HFFc6 (cell line): ENCODE measurements around the gene SF3B3. TPM values are rescaled to one million over a fixed set of nuclear protein-coding genes. Genes with fewer than 3 reads are reported as not detected.
"Not testable (repeated sequence)": the region's sequence is repeated elsewhere in the genome, so short reads cannot be mapped to it uniquely, and the experiment has no call there.

Experiments
- DNase-seq: peaks from one replicate; pipeline ENCODE4 v3.0.0-alpha.2; 2018
- H3K27ac Mint-ChIP-seq: 2 replicates; pipeline ENCODE4 v1.8.0; 2020; ENCODE audit warnings: mild to moderate bottlenecking, mixed read lengths
- H3K27me3 Mint-ChIP-seq: 2 replicates; pipeline ENCODE4 v1.8.0; 2021; ENCODE audit warnings: mild to moderate bottlenecking, moderate library complexity, mixed read lengths; ENCODE audit not compliant: insufficient read depth
- H3K36me3 Mint-ChIP-seq: 2 replicates; pipeline ENCODE4 v1.8.0; 2021; ENCODE audit warnings: low read depth, mixed read lengths
- H3K4me1 Mint-ChIP-seq: 2 replicates; pipeline ENCODE4 v1.8.0; 2020; ENCODE audit warnings: low read depth, mixed read lengths
- H3K4me3 Mint-ChIP-seq: 2 replicates; pipeline ENCODE4 v1.8.0; 2020; ENCODE audit warnings: mild to moderate bottlenecking, moderate library complexity, mixed read lengths
- H3K9me3 Mint-ChIP-seq: 2 replicates; pipeline ENCODE4 v1.8.0; 2020; ENCODE audit warnings: mild to moderate bottlenecking, mixed read lengths
- CTCF ChIP-seq: fragments of 200-600 bp; sonication (generic); IDR thresholded peaks from 2 replicates; pipeline ENCODE4 v1.5.0; 2021; ENCODE audit warnings: antibody characterized with exemption, mild to moderate bottlenecking
- total RNA-seq, 6 experiments: library from RNA; stranded (reverse); fragmentation: NEBNext Ultra II Directional; extraction: Animal tissue kit (Norgen Biotek cat#: 25700); gene quantifications; 2 replicates in 1 of 6; 3 replicates in 5 of 6; pipeline ENCODE4 v1.2.3, GENCODE V29; 2021

The SF3B3 gene
- total RNA-seq, 6 experiments from 2014 or later: 289 to 358 (median 312) TPM

- peak overlapping the region; percentile 96 for H3K4me3 Mint-ChIP-seq
- peaks cover 8% of the 10 kb centered on the region for H3K27me3 Mint-ChIP-seq
- H3K9me3 Mint-ChIP-seq: no peaks in the 10 kb centered on the region
- no peak for TF ChIP-seq CTCF
- peaks cover 52% of the 10 kb centered on the region for H3K4me1 Mint-ChIP-seq
- peak overlapping the region; percentile 51 for H3K27ac Mint-ChIP-seq
- peaks cover 49% of the 10 kb centered on the region for H3K36me3 Mint-ChIP-seq
- no peak for DNase-seq
These were observed 2.8 kb downstream of the SF3B3 start for GRCh38 chr16:70526403-70526802.

GRCh38 chr16:70527315-70527996 is 3.8 kb downstream of the SF3B3 start:
- Mint-ChIP-seq H3K9me3 (no peaks in the 10 kb centered on the region), H3K27ac (peak overlapping the region; percentile 51), H3K4me1 (peaks cover 45% of the 10 kb centered on the region), H3K36me3 (peaks cover 45% of the 10 kb centered on the region), H3K27me3 (peaks cover 8% of the 10 kb centered on the region), H3K4me3 (peak overlapping the region; percentile 96)
- no peak for TF ChIP-seq CTCF
- DNase-seq: no peak

GRCh38 chr16:70529051-70529777 is 5.6 kb downstream of the SF3B3 start:
- Mint-ChIP-seq H3K27ac (peak overlapping the region; percentile 69), H3K9me3 (no peaks in the 10 kb centered on the region), H3K36me3 (peaks cover 55% of the 10 kb centered on the region), H3K27me3 (no peaks in the 10 kb centered on the region; the same call in 1 of the 2 replicates), H3K4me1 (peaks cover 42% of the 10 kb centered on the region), H3K4me3 (peak overlapping the region; percentile 43)
- peak; percentile 83 for TF ChIP-seq CTCF
- peak; percentile 70 for DNase-seq

GRCh38 chr16:70529954-70530353 is 6.3 kb downstream of the SF3B3 start:
- H3K27me3 Mint-ChIP-seq, DNase-seq, H3K4me3 Mint-ChIP-seq, H3K27ac Mint-ChIP-seq, H3K9me3 Mint-ChIP-seq: not testable (repeated sequence)
- Mint-ChIP-seq H3K4me1 (peaks cover 42% of the 10 kb centered on the region), H3K36me3 (peaks cover 54% of the 10 kb centered on the region)

GRCh38 chr16:70534971-70535370 is 11.4 kb downstream of the SF3B3 start:
- peaks cover 51% of the 10 kb centered on the region for H3K36me3 Mint-ChIP-seq
- H3K4me1 Mint-ChIP-seq: no peaks in the 10 kb centered on the region
- no peaks in the 10 kb centered on the region for H3K9me3 Mint-ChIP-seq
- H3K27ac Mint-ChIP-seq: peak overlapping the region; percentile 29; the same call in 1 of the 2 replicates
- no peak overlapping the region for H3K4me3 Mint-ChIP-seq
- no peak for DNase-seq
- H3K27me3 Mint-ChIP-seq: no peaks in the 10 kb centered on the region
- TF ChIP-seq CTCF: no peak

GRCh38 chr16:70540994-70541393 is 17.4 kb downstream of the SF3B3 start:
- Mint-ChIP-seq H3K27me3 (no peaks in the 10 kb centered on the region), H3K4me3 (no peak overlapping the region), H3K4me1 (peaks cover 10% of the 10 kb centered on the region; the same call in 1 of the 2 replicates), H3K36me3 (peaks cover 56% of the 10 kb centered on the region), H3K27ac (peak overlapping the region; percentile 3; the same call in 1 of the 2 replicates), H3K9me3 (no peaks in the 10 kb centered on the region)
- TF ChIP-seq CTCF: no peak
- no peak for DNase-seq
